Glomerular visceral epithelial cell (primary cell): Measurements from ENCODE around the gene COQ8B.

Source experiments
- DNase-seq: peaks from one replicate; pipeline ENCODE4 v3.0.0-alpha.2; 2016; ENCODE audit errors: extremely low spot score

The COQ8B gene

GRCh38 chr19:40717880-40718773 lies 1.4 kb upstream of the COQ8B start:
- peak; percentile 6 for DNase-seq

GRCh38 chr19:40717325-40717879 lies 716 bp upstream of the COQ8B start:
- no peak for DNase-seq

GRCh38 chr19:40716031-40716481 lies 630 bp downstream of the COQ8B start:
- DNase-seq = peak; percentile 95

- peak; percentile 94 for DNase-seq
These were observed 2.0 kb downstream of the COQ8B start for GRCh38 chr19:40714441-40715299.

GRCh38 chr19:40713939-40714338 lies 2.7 kb downstream of the COQ8B start:
- no peak for DNase-seq

- no peak for DNase-seq
These were observed 6.9 kb downstream of the COQ8B start for GRCh38 chr19:40709817-40710216.

- no peak for DNase-seq
These were observed 9.1 kb downstream of the COQ8B start for GRCh38 chr19:40707615-40708014.

GRCh38 chr19:40705950-40706619 lies 10.6 kb downstream of the COQ8B start:
- DNase-seq = no peak

GRCh38 chr19:40705362-40705651 lies 11.4 kb downstream of the COQ8B start:
- DNase-seq = no peak

- no peak for DNase-seq
These were observed 12.0 kb downstream of the COQ8B start for GRCh38 chr19:40704491-40705361.

GRCh38 chr19:40703029-40703755 lies 13.5 kb downstream of the COQ8B start:
- DNase-seq = no peak

GRCh38 chr19:40702337-40703012 lies 14.2 kb downstream of the COQ8B start:
- DNase-seq = no peak

- no peak for DNase-seq
These were observed 14.9 kb downstream of the COQ8B start for GRCh38 chr19:40701758-40702157.

- no peak for DNase-seq
These were observed 16.6 kb downstream of the COQ8B start for GRCh38 chr19:40700083-40700482.

- DNase-seq = no peak
These were observed 19.7 kb downstream of the COQ8B start for GRCh38 chr19:40697007-40697406.

- DNase-seq = no peak
These were observed 20.8 kb downstream of the COQ8B start for GRCh38 chr19:40695881-40696280.

GRCh38 chr19:40693896-40694295 lies 22.8 kb downstream of the COQ8B start:
- DNase-seq = no peak

- DNase-seq = no peak
These were observed 23.4 kb downstream of the COQ8B start for GRCh38 chr19:40693150-40693788.

GRCh38 chr19:40692212-40692551 lies 24.5 kb downstream of the COQ8B start:
- no peak for DNase-seq
